Iris pigment epithelial cell (primary cell): ENCODE results near the gene CCDC142.

Experiments
- DNase-seq: peaks from one replicate; pipeline ENCODE4 v3.0.0-alpha.2; 2011; ENCODE audit warnings: low read depth

Gene CCDC142

GRCh38 chr2:74482801-74483674 lies at the start of gene CCDC142, which contains the start of gene TTC31:
Gene CCDC142 (minus strand): TSS chr2:74482998. CDS start chr2:74482837, 161 bp downstream.
Gene TTC31 (plus strand): TSS chr2:74483081. CDS start chr2:74483096, 15 bp downstream.
- DNase-seq: peak; percentile 96

- DNase-seq: peak; percentile 42
These were observed 49.4 kb upstream of the CCDC142 start for GRCh38 chr2:74532222-74532621.

- no peak for DNase-seq
These were observed 48.9 kb upstream of the CCDC142 start for GRCh38 chr2:74531666-74532065.

- peak; percentile 63 for DNase-seq
These were observed 47.7 kb upstream of the CCDC142 start for GRCh38 chr2:74530239-74531187.

GRCh38 chr2:74529357-74530238 lies 46.8 kb upstream of the CCDC142 start, which contains the start of the genes AUP1 and HTRA2:
Gene AUP1 (minus strand): TSS chr2:74529706. CDS start chr2:74529629, 77 bp downstream.
Gene HTRA2 (plus strand): TSS chr2:74529933. CDS start chr2:74530007, 74 bp downstream.
- peak; percentile 100 for DNase-seq

GRCh38 chr2:74528600-74529356 lies 46.0 kb upstream of the CCDC142 start:
- no peak for DNase-seq

GRCh38 chr2:74527741-74528140 lies 44.9 kb upstream of the CCDC142 start:
- no peak for DNase-seq

- DNase-seq: no peak
These were observed 43.9 kb upstream of the CCDC142 start for GRCh38 chr2:74526649-74527230.

- DNase-seq: peak; percentile 33
These were observed 43.2 kb upstream of the CCDC142 start, which contains the start of gene DQX1 for GRCh38 chr2:74525717-74526648. Gene DQX1 (minus strand): TSS chr2:74526231. CDS start chr2:74525729, 502 bp downstream.

GRCh38 chr2:74524955-74525716 lies 42.3 kb upstream of the CCDC142 start:
- no peak for DNase-seq

- no peak for DNase-seq
These were observed 41.2 kb upstream of the CCDC142 start for GRCh38 chr2:74524005-74524404.

- no peak for DNase-seq
These were observed 39.7 kb upstream of the CCDC142 start for GRCh38 chr2:74522516-74522915.

- no peak for DNase-seq
These were observed 33.9 kb upstream of the CCDC142 start for GRCh38 chr2:74516650-74517049.

- peak; percentile 46 for DNase-seq
These were observed 33.3 kb upstream of the CCDC142 start for GRCh38 chr2:74515981-74516633.

- DNase-seq: no peak
These were observed 32.6 kb upstream of the CCDC142 start for GRCh38 chr2:74515271-74515980.

- no peak for DNase-seq
These were observed 31.8 kb upstream of the CCDC142 start, which contains the start of gene TLX2 for GRCh38 chr2:74514368-74515270. Gene TLX2 (plus strand): TSS chr2:74514450. CDS start chr2:74514807, 357 bp downstream.
